Activated T-helper 1 cell treated with Interleukin-2 at 50 U/mL for 16 hours (primary cell): ENCODE results near the gene RASGRP2.
A peak's percentile ranks its signal among the peaks of the same experiment; 100 is the strongest.

ENCODE experiments used
- DNase-seq: peaks from one replicate; pipeline ENCODE4 v3.0.0-alpha.2; 2020; ENCODE audit warnings: low read depth

Gene RASGRP2

GRCh38 chr11:64694821-64695365, 49.0 kb downstream of the RASGRP2 start:
- DNase-seq = no peak

- DNase-seq = no peak
Observed at GRCh38 chr11:64694026-64694755, 49.8 kb downstream of the RASGRP2 start.

GRCh38 chr11:64692764-64693331, 51.1 kb downstream of the RASGRP2 start:
- no peak for DNase-seq

- DNase-seq = no peak
Observed at GRCh38 chr11:64691543-64691942, 52.4 kb downstream of the RASGRP2 start.

GRCh38 chr11:64690235-64690634, 53.7 kb downstream of the RASGRP2 start:
- no peak for DNase-seq

GRCh38 chr11:64688534-64688982, 55.4 kb downstream of the RASGRP2 start:
- DNase-seq = peak; percentile 80

GRCh38 chr11:64687643-64688533, 56.1 kb downstream of the RASGRP2 start:
- DNase-seq = no peak

- no peak for DNase-seq
Observed at GRCh38 chr11:64687204-64687603, 56.7 kb downstream of the RASGRP2 start.

GRCh38 chr11:64686466-64687170, 57.3 kb downstream of the RASGRP2 start:
- DNase-seq = no peak

- DNase-seq = no peak
Observed at GRCh38 chr11:64685536-64685935, 58.4 kb downstream of the RASGRP2 start.

GRCh38 chr11:64684357-64684756, 59.6 kb downstream of the RASGRP2 start:
- DNase-seq = no peak

- no peak for DNase-seq
Observed at GRCh38 chr11:64681171-64681570, 62.8 kb downstream of the RASGRP2 start.

- DNase-seq = no peak
Observed at GRCh38 chr11:64679846-64680245, 64.1 kb downstream of the RASGRP2 start.

GRCh38 chr11:64677441-64678023, 66.4 kb downstream of the RASGRP2 start:
- DNase-seq = no peak
